LNCAP (cell line): ENCODE results near the gene C22orf31.

Experiments
- TF ChIP-seq, protein P1 (sequence below): fragments of 450-650 bp; IDR thresholded peaks from 2 replicates; pipeline ENCODE4 v1.5.1; 2017; ENCODE audit warnings: mild to moderate bottlenecking

The C22orf31 gene

GRCh38 chr22:29089507-29089906 lies 27.9 kb upstream of the C22orf31 start:
- TF ChIP-seq, protein P1, sequence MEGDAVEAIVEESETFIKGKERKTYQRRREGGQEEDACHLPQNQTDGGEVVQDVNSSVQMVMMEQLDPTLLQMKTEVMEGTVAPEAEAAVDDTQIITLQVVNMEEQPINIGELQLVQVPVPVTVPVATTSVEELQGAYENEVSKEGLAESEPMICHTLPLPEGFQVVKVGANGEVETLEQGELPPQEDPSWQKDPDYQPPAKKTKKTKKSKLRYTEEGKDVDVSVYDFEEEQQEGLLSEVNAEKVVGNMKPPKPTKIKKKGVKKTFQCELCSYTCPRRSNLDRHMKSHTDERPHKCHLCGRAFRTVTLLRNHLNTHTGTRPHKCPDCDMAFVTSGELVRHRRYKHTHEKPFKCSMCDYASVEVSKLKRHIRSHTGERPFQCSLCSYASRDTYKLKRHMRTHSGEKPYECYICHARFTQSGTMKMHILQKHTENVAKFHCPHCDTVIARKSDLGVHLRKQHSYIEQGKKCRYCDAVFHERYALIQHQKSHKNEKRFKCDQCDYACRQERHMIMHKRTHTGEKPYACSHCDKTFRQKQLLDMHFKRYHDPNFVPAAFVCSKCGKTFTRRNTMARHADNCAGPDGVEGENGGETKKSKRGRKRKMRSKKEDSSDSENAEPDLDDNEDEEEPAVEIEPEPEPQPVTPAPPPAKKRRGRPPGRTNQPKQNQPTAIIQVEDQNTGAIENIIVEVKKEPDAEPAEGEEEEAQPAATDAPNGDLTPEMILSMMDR, result no peak

DNA sequence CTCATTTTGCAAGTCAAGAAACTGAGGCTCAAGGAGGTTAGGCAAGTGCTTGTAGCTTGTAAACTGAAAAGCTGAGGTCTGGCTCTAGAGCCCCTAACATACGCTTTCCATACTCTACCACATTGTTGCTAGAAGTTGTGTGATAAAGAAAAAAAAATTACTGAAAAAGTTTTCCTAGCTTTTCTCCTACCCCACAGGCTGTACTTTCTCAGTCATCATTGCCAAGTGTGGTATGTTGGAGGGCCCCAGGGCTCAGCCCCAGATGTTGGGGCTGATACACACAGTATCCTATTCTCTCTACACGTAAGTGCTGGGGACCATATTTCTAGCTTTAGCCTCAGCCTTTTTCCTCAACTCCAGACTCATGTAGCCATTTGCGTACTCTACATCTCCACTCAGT lies 27.2 kb upstream of the C22orf31 start:
- TF ChIP-seq, protein P1, result no peak

GRCh38 chr22:29087012-29087411 lies 25.4 kb upstream of the C22orf31 start:
- TF ChIP-seq, protein P1, result no peak

GRCh38 chr22:29083933-29084591 lies 22.4 kb upstream of the C22orf31 start:
- TF ChIP-seq, protein P1, result no peak

- TF ChIP-seq, protein P1, result no peak
Measured at GRCh38 chr22:29082826-29083545, 21.4 kb upstream of the C22orf31 start.

DNA sequence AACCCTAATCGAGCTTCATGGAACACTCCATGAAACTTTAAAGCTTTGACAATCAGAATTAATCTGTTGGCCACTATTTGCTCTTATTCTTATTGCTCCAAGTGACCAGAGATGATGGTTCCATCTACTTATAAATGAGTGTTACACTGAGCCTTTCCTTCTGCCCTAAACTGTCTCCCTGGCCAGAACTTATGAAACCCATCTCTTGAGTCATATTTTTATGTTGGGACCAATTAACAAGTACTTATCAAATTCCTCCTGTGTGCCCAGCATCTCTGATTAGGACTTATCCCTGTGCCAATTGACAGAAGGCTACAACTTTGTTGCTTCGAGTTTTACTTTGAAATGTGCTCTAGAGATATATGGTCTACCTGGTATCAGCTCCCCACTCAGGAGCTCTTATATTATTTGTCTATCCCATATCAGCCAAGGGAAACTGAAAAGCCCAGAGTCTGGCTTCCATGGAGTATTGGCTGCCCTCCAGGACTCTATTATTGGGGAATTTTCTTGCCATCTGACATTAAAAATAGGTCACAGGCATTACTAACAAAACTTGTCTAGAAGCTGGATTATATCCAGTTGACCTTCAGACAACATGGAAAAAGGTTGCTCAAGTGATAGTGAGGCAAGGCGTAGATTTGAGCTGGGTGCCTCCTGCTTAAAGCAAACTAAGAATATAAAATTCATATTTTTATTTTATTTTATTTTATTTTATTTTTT lies 20.0 kb upstream of the C22orf31 start:
- TF ChIP-seq, protein P1, result no peak

DNA sequence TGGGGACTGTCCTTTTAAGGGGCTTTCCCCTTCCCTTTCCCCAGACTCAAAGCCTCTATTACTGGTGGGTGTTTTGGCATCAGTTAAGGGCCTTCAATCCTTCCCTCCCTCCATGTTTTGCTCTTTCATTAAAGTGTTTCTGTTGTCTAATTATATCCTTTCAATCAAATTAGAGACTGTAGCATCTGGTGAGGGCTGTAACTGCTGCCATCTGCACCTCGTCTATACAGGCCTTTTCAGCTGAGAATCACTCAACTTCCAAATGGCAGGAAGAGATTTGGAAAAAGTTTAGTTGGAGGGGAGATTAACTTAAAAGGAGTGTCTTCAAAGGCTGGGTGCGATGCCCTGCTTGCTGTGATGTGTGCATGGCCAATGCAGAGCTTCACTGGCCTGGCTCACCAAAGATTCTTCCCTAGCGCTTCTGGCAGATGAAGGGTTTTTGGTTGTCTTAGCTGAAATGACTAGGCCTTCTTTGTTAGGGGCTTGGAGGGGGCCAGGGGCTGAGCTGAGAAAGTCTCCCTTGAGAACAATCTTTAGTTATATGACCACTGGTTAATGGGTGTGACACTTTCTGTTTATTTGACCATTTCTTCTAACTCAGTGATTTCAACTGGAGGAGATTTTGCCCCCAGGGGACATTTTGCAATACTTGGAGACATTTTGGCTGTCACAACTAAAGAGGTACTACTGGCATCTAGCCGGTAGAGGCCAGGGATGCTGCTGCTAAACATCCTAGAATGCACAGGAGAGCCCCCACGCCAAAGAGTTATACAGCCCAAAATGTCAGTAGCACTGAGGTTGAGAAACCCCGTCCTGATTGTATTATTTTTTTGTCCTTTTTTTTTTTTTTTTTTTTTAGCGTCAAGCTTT lies 18.7 kb upstream of the C22orf31 start:
- TF ChIP-seq, protein P1, result no peak
